GM19452 (cell line): ENCODE data around the gene ZNF667.

Experiments
- ATAC-seq: cut with Tn5 transposase; IDR thresholded peaks from one replicate; pipeline ENCODE4 v1.9.1; 2021; ENCODE audit not compliant: unreplicated experiment

ZNF667 gene

DNA sequence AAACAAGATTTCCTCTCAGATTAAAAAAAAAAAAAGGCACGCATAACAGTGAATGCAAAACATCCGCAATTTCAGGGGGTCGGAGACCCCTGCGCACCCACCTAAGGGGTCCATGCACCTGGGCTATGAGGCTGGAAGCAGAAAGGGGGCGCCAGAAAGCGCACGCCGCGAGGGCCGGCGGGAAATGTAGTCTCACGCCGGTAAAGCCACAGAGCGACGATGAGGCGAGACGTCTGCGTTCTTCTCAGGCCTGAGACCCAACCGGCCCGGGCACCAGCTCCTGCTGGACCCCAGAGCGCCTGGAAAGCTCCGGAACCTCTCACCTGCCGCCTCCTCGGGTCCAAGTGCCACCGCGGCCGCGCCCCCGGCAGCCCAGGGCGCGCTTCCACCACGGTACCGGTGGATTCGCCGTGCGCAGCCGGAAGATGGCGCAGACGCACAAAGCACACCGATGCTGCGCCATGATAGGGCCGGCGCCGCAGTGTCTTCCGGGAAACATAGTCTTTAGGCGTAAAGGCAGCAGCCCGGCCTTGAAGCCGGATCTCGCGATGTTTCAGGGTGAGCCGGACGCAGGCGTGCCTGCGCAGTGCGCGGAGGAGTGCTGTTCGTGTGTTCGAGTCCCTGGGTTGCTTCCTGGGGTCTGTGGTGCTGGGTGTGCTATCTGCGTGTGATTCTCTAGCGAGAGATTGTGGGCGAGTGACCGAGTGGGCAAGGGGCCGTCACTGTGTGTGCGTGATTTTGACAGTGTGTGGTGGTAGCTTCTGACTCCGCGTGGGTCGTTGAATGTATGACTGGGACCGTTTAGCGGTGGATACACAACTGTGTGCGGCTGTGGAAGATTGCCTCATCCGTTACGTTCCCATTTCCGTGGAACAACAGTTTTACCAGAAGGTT lies 83.8 kb downstream of the ZNF667 start, which contains the start of gene ZNF582:
ZNF582 (minus strand) TSS at position 416 of the 894 bp plus-strand sequence. CDS start 1,782 bp downstream, outside the sequence.
- peak; percentile 94 for ATAC-seq
